Measurements from ENCODE around the gene UBE2J2. TPM values are rescaled to one million over a fixed set of nuclear protein-coding genes. Genes with fewer than 3 reads are reported as not detected.
A peak's percentile ranks its signal among the peaks of the same experiment; 100 is the strongest.
"Not testable (repeated sequence)": the region's sequence is repeated elsewhere in the genome, so short reads cannot be mapped to it uniquely, and the experiment has no call there.

UBE2J2 gene
- total RNA-seq, result 30.0 and 42.0 TPM in 2 replicates

- DNase-seq (ENCODE audit: low read depth in 2 of 2), result peak; percentile 80 to 96
These were observed at the start of gene UBE2J2 for GRCh38 chr1:1273512-1274298. Gene UBE2J2 (minus strand): TSS chr1:1273854. CDS start chr1:1267992, 5,862 bp downstream.

DNA sequence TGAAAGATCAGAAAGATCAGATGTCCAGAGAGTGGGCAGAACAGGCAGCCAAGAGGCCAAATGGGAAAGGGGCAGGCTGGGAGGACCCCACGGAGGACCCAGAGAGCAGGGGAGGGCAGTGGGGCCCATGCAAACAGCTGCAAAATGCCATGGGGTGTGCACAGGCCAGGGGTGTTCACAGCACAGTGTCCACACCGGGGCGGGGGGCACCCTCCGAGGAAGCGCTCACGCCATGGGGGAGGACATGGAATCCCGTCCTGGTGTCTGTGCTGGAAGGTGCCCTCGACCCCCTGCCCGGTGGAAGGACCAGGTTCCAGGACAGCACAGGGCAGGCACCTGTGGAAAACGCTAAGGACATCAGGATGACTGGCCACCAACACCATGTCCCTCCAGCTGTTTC lies 49.3 kb upstream of the UBE2J2 start:
- DNase-seq (ENCODE audit: low read depth in 2 of 2), result no peak

GRCh38 chr1:1322418-1322817 lies 48.8 kb upstream of the UBE2J2 start:
- no peak for DNase-seq (ENCODE audit: low read depth in 2 of 2)

DNA sequence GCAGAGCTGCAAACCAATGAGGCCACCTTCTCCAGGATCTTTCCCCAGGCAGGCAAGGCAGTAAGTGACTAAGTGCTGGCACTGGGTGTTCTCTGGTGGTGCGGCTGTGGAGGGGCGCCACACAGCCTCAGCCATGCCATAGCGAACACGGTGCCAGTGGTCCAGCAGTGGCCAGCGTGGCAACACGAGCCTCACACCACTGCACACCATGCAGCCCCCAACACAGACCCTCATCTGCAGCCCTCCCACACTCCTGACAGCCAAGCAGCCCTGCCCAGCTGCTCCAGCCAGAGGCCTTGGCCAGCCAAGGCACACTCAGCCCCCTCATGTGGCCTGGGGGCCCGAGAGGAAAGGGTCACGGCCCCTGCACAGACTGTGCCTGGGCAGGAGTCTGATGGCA lies 47.8 kb upstream of the UBE2J2 start:
- DNase-seq (ENCODE audit: low read depth in 2 of 2), result no peak

GRCh38 chr1:1320666-1321448 lies 47.2 kb upstream of the UBE2J2 start:
- DNase-seq (ENCODE audit: low read depth in 2 of 2), result no peak

GRCh38 chr1:1319646-1319941 lies 45.9 kb upstream of the UBE2J2 start:
- DNase-seq (ENCODE audit: low read depth in 2 of 2), result no peak

DNA sequence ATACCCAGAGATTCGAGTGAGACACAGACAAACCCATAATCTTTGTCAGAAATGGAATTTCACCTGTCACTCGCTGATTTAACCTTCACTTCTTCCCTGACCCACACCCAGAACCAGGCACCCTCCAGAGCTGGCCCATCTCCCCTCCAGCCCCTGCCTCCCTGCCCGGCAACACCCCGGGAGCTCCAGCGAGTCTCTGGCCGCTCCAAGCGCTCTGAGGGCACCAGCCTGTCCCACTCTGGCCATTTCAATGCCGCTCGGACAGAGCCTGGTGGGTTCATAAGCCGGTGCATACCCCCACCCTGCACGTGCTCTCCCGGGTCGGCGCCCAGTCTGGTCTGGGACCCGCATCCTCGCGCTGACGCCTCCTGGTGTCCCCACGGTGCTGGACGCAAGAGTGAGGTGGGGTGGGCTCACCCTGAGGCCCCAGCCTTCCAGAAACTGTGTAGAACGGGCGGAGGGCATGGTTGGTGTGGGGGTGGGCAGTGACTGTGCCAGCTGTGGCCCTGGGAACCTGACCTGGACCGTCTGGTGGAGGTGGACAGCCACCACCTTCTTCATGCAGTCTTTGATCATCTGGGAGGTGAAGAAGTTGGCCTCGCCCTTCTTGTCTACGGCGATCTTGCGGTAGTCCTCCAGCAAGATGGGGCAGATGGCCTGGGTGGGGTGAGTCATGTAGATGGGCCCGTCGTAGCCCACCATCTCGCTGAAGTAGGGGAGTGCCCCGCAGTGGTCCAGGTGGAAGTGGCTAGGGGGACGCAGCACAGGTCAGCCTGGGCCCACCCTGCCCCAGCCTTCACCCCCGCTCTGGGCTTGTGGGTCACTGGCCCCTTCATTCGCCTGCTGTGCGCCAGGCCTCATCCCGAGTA lies 45.4 kb upstream of the UBE2J2 start:
- no peak for DNase-seq (ENCODE audit: low read depth in 2 of 2)

- peak; percentile 33 to 77 for DNase-seq (ENCODE audit: low read depth in 2 of 2)
These were observed 44.5 kb upstream of the UBE2J2 start for GRCh38 chr1:1318131-1318652.

DNA sequence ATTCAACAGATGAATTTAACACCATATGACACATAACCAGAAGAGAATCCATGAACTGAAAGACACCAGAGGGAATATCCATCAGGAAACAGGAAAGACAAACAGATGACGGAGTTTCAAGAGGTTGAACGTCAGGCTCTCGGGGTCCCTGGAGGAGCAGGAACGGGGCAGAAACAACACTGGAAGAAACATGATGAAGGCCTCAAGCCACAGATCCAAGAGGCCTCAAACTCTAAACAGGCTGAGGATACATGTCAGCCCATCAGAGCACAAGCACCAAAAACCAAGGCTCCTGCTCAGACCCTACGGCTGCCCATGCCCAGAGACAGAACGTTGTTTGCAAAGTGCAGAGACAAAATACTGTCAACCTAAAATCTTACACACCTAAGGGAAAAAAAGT lies 43.8 kb upstream of the UBE2J2 start:
- no peak for DNase-seq (ENCODE audit: low read depth in 2 of 2)

DNA sequence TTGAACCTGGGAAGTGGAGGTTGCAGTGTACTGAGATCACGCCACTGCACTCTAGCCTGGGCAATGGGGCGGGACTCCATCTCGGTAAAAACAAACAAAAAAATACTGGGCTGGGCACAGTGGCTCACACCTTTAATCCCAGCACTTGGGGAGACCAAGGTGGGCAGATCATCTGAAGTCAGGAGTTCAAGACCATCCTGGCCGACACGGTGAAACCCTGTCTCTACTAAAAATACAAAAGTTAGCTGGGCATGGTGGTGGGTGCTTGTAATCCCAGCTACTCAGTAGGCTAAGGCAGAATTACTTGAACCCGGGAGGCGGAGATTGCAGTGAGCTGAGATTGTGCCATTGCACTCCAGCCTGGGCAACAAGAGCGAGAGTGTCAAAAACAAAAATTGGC lies 42.5 kb upstream of the UBE2J2 start:
- not testable (repeated sequence) for DNase-seq (ENCODE audit: low read depth in 2 of 2)

DNA sequence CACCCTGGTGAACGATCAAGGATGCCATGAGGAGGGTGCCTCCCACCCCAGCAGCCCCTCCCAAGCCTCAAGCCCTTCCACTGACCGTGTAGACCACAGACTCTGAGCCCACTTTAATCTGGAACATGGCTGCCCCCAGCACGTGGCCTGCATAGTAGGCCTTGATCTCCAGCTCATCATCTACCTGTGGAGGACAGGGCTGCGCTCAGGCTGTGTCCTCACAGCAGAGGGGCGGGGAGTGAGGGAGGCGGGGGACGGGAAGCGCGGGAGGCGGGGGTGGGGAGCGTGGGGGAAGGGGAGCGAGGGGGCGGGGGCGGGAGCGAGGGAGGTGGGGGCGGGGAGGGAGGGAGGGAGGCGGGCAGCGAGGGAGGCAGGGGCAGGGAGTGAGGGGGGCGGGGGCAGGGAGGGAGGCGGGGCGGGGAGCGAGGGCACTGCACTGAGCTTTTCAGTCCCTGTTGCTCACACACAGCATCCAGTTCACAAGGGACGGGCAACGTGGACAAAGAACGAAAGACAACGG lies 41.8 kb upstream of the UBE2J2 start:
- no peak for DNase-seq (ENCODE audit: low read depth in 2 of 2)

DNA sequence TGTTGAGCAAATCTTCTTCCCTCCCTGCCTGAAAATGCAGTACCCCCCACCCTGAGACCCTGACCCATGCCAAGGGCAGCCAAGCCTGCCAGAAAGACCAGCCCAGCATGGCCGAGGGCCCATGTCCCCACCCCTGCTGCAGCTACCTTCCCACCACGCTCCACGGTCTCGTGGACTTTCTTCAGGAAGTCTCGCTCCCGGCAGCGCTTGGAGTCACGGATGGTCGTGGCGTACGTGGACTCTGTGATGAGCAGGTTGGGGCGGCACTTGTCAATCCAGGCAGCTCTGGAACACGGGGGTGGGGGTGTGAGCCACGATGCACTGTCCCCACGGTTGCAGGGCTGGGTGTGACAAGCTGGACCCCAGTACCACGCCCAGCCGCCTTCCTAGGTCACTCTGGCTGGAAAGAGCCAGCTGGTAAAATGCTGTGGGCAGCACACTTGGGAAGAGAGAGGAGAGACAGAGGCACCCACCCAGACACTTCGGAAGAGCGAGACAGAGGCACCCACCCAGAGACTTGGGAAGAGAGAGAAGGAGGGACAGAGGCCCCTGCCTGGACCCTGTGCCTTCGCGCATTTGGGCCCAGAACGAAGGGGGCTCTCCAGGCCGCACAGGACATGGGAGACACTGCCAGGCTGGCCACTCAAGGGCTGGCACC lies 41.2 kb upstream of the UBE2J2 start:
- no peak for DNase-seq (ENCODE audit: low read depth in 2 of 2)

DNA sequence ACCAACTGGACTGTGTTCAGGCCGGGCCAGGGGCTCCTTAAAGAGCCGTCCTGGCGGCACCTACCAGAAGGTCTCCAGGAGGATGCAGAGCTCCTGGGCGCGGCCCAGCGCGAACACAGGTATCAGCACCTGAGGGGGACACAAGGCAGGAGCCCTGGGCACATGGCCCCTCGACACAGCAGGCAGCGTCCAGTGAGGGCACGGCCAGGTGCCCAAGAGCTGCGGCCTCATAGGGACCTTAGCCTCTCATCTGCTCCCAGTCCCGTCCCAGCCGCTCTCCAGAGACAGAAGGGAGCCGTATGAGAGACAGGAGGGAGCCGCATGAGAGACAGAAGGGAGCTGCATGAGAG lies 40.6 kb upstream of the UBE2J2 start:
- no peak for DNase-seq (ENCODE audit: low read depth in 2 of 2)

- no peak for DNase-seq (ENCODE audit: low read depth in 2 of 2)
These were observed 40.0 kb upstream of the UBE2J2 start for GRCh38 chr1:1313500-1314236.

GRCh38 chr1:1312450-1313314 lies 39.0 kb upstream of the UBE2J2 start:
- DNase-seq (ENCODE audit: low read depth in 2 of 2), result no peak

GRCh38 chr1:1311107-1312104 lies 37.8 kb upstream of the UBE2J2 start:
- DNase-seq (ENCODE audit: low read depth in 2 of 2), result no peak

DNA sequence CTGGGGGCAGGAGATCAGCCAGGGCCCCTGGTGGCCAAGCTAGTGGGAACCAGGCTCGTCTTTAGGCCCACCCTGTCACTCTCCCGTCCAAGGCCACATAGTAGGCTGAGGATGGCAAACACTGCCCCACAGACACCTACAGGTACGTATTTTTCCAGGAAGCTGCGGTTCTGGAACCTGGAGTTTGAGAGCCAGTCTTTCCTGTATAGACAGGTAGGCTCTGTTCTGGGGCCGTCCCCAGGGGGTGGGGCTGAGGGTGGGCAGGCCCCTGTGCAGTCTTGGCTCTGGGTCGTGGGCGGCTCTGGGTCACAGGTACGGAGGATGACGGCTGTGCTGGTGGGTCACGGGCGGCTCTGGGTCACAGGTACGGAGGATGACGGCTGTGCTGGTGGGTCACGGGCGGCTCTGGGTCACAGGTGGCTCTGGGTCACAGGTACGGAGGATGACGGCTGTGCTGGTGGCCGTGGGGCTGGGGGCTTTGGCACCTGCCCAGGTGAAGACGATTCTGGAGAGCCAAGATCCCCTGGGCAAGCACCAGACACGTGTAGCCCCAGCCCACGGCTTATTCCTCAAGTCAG lies 36.9 kb upstream of the UBE2J2 start:
- no peak for DNase-seq (ENCODE audit: low read depth in 2 of 2)

- no peak for DNase-seq (ENCODE audit: low read depth in 2 of 2)
These were observed 36.4 kb upstream of the UBE2J2 start for GRCh38 chr1:1310109-1310385.
